ENCODE measurements around the gene LMNTD2. TPM values are rescaled to one million over a fixed set of nuclear protein-coding genes. Genes with fewer than 3 reads are reported as not detected.
A peak's percentile ranks its signal among the peaks of the same experiment; 100 is the strongest.

LMNTD2 gene, protein sequence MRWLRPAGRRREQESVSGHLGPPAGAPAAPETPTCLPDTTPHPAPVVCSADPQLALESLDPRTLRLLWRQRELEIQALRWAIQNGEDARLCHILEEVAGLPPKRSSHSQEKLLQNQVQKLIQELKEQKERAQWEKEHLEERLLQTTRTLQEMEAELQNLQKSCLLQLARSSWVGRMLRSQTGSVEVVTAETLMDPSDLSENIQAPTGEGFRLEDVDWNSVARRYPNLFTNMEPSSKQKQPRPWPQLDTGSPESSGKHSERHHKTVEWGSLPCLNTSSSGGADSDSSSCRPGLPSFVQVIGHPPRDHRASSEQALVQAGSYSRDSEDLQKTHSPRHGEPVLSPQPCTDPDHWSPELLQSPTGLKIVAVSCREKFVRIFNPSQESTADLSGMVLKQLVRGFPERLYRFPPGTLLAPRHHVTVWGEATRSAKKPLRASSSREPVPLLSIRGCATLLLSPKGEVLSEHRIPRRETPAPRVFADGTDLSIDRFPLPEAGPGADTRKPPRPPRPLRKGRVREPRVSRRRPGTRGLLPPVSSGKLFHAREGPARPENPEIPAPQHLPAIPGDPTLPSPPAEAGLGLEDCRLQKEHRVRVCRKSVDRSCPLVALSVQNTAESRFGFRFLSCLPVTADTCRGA
- total RNA-seq (ENCODE audit: unreplicated experiment), result 2.3 TPM
- long read RNA-seq, result 0 reads

DNA sequence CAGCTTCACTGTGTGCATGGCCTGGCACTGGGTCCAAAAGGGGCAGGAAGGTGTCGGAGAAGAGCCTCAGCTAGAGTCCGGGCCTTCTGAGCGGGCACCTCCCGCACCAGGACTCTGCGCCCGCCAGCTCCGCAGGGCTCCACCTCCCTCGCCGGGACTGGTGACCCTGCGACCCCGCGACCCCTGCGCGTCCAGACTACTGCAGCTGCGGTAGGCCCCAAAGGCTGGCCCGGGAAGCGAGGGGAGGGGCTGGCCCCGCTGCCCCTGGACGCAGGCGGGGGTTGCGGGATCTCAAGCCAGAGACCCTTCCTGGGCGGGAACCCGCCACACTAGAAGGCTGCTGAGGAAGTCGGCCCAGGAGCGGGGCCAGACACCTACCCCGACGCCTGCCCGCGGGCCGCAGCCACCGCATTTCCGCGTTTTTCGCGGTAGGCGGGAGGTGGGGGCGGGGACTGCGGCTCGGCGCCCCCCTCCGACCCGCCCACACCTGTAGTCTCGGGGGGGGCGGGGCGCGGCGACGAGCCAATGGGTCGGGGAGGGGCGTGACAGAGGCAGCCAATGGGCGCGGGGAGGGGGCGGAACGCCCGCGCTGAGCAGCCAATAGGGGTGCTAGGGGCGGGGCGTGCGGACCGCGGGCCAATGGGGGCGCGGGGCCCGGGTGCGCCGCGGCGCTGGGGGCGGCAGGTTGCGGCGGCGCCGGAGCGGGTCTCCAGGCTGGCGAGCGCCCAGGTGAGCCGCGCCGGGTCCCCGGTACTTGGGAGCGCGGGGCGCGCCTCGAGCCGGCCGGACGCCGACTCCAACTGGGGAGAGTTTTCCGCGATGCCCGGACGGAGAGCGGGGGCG, at the start of gene LMNTD2, which contains the start of gene RASSF7:
Gene LMNTD2, minus strand, starts transcription at position 434 of the 843 bp plus-strand sequence. Its CDS starts 22 bp downstream, at position 412.
Gene RASSF7, plus strand, starts transcription at position 666 of the 843 bp plus-strand sequence. CDS start 799 bp downstream, outside the sequence.
- DNase-seq, result peak; percentile 96
- no peaks in the 10 kb centered on the region for H3K4me1 Mint-ChIP-seq (ENCODE audit: low read depth, unreplicated experiment)
- H3K4me3 Mint-ChIP-seq (ENCODE audit: unreplicated experiment), result peak within 1 kb of the TSS; percentile 61
- H3K9me3 Mint-ChIP-seq (ENCODE audit: unreplicated experiment), result peaks cover 6% of the 10 kb centered on the region
- no peak within 1 kb of the TSS for H3K27ac Mint-ChIP-seq (ENCODE audit: unreplicated experiment)
- H3K36me3 Mint-ChIP-seq (ENCODE audit: unreplicated experiment), result no peaks in the 10 kb centered on the region
- TF ChIP-seq CTCF (IDR thresholded peaks at IDR 0.05; ENCODE audit: partially characterized antibody, unreplicated experiment), result no peak
- H3K27me3 Mint-ChIP-seq (ENCODE audit: unreplicated experiment), result peaks cover 7% of the 10 kb centered on the region

DNA sequence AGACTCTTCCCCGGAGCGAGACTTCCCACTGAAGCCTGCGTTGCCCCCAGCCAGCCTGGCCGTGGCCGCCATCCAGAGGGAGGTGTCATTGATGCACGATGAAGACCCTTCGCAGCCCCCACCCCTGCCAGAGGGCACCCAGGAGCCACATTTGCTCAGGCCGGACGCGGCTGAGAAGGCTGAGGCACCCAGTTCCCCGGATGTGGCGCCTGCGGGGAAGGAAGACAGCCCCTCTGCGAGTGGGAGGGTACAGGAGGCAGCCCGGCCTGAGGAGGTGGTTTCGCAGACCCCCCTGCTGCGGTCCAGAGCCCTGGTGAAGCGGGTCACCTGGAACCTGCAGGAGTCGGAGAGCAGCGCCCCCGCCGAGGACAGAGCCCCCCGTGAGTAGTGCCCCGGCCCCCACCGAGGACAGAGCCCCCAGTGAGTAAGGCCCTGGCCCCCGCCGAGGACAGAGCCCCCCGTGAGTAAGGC, 48.8 kb upstream of the LMNTD2 start:
- H3K4me1 Mint-ChIP-seq (ENCODE audit: low read depth, unreplicated experiment), result peaks cover 9% of the 10 kb centered on the region

GRCh38 chr11:608791-609251, 48.3 kb upstream of the LMNTD2 start:
- Mint-ChIP-seq H3K27me3 (ENCODE audit: unreplicated experiment) (peaks cover 6% of the 10 kb centered on the region), H3K36me3 (ENCODE audit: unreplicated experiment) (peaks cover 4% of the 10 kb centered on the region), H3K4me3 (ENCODE audit: unreplicated experiment) (no peak overlapping the region), H3K4me1 (ENCODE audit: low read depth, unreplicated experiment) (peaks cover 7% of the 10 kb centered on the region), H3K27ac (ENCODE audit: unreplicated experiment) (no peak overlapping the region), H3K9me3 (ENCODE audit: unreplicated experiment) (peaks cover 13% of the 10 kb centered on the region)
- no peak for TF ChIP-seq CTCF (IDR thresholded peaks at IDR 0.05; ENCODE audit: partially characterized antibody, unreplicated experiment)
- DNase-seq, result no peak

More for the DNA sequence above, 48.8 kb upstream of the LMNTD2 start:
- DNase-seq, result no peak
- TF ChIP-seq CTCF (IDR thresholded peaks at IDR 0.05; ENCODE audit: partially characterized antibody, unreplicated experiment), result no peak
- no peak overlapping the region for H3K27ac Mint-ChIP-seq (ENCODE audit: unreplicated experiment)
- H3K9me3 Mint-ChIP-seq (ENCODE audit: unreplicated experiment), result peaks cover 15% of the 10 kb centered on the region
- peaks cover 6% of the 10 kb centered on the region for H3K27me3 Mint-ChIP-seq (ENCODE audit: unreplicated experiment)
- peaks cover 4% of the 10 kb centered on the region for H3K36me3 Mint-ChIP-seq (ENCODE audit: unreplicated experiment)
- H3K4me3 Mint-ChIP-seq (ENCODE audit: unreplicated experiment), result no peak overlapping the region

- peaks cover 13% of the 10 kb centered on the region for H3K9me3 Mint-ChIP-seq (ENCODE audit: unreplicated experiment)
- peaks cover 4% of the 10 kb centered on the region for H3K36me3 Mint-ChIP-seq (ENCODE audit: unreplicated experiment)
- DNase-seq, result no peak
- H3K27ac Mint-ChIP-seq (ENCODE audit: unreplicated experiment), result no peak overlapping the region
- TF ChIP-seq CTCF (IDR thresholded peaks at IDR 0.05; ENCODE audit: partially characterized antibody, unreplicated experiment), result no peak
- no peak overlapping the region for H3K4me3 Mint-ChIP-seq (ENCODE audit: unreplicated experiment)
- peaks cover 7% of the 10 kb centered on the region for H3K4me1 Mint-ChIP-seq (ENCODE audit: low read depth, unreplicated experiment)
- peaks cover 6% of the 10 kb centered on the region for H3K27me3 Mint-ChIP-seq (ENCODE audit: unreplicated experiment)
Measured at GRCh38 chr11:607971-608659, 47.6 kb upstream of the LMNTD2 start.
